GM18520 (cell line): ENCODE results near the gene SLIT3.

Experiments used
- ATAC-seq: cut with Tn5 transposase; IDR thresholded peaks from one replicate; pipeline ENCODE4 v1.9.1; 2021; ENCODE audit not compliant: unreplicated experiment

Gene SLIT3

GRCh38 chr5:168788786-168789185, 512.2 kb downstream of the SLIT3 start:
- no peak for ATAC-seq

- ATAC-seq = no peak
These were observed 512.8 kb downstream of the SLIT3 start for GRCh38 chr5:168788107-168788506.

- ATAC-seq = no peak
These were observed 514.8 kb downstream of the SLIT3 start for GRCh38 chr5:168786147-168786546.

- no peak for ATAC-seq
These were observed 516.5 kb downstream of the SLIT3 start for GRCh38 chr5:168784454-168784853.

GRCh38 chr5:168781941-168782571, 518.9 kb downstream of the SLIT3 start:
- ATAC-seq = no peak

GRCh38 chr5:168780888-168781287, 520.1 kb downstream of the SLIT3 start:
- ATAC-seq = no peak

GRCh38 chr5:168779333-168779732, 521.6 kb downstream of the SLIT3 start:
- ATAC-seq = no peak

GRCh38 chr5:168778536-168778935, 522.4 kb downstream of the SLIT3 start:
- no peak for ATAC-seq

- no peak for ATAC-seq
These were observed 523.3 kb downstream of the SLIT3 start for GRCh38 chr5:168777651-168778050.

- ATAC-seq = no peak
These were observed 524.9 kb downstream of the SLIT3 start for GRCh38 chr5:168776070-168776469.

- ATAC-seq = no peak
These were observed 527.7 kb downstream of the SLIT3 start for GRCh38 chr5:168773226-168773625.

- ATAC-seq = no peak
These were observed 528.5 kb downstream of the SLIT3 start for GRCh38 chr5:168772316-168772961.

GRCh38 chr5:168771678-168772077, 529.3 kb downstream of the SLIT3 start:
- no peak for ATAC-seq

GRCh38 chr5:168770996-168771395, 529.9 kb downstream of the SLIT3 start:
- no peak for ATAC-seq

GRCh38 chr5:168770036-168770498, 530.9 kb downstream of the SLIT3 start:
- ATAC-seq = no peak

GRCh38 chr5:168768172-168768571, 532.8 kb downstream of the SLIT3 start:
- ATAC-seq = no peak

- no peak for ATAC-seq
These were observed 534.6 kb downstream of the SLIT3 start for GRCh38 chr5:168766426-168766700.

GRCh38 chr5:168765551-168766425, 535.2 kb downstream of the SLIT3 start:
- ATAC-seq = no peak

- ATAC-seq = no peak
These were observed 535.8 kb downstream of the SLIT3 start for GRCh38 chr5:168765086-168765550.

GRCh38 chr5:168756453-168757391, 544.2 kb downstream of the SLIT3 start:
- no peak for ATAC-seq
